GM23338 (cell line): ENCODE measurements around the gene APMAP. TPM values are rescaled to one million over a fixed set of nuclear protein-coding genes. Genes with fewer than 3 reads are reported as not detected.

Source experiments
- ATAC-seq: fragments of 200-7000 bp; cut with Tn5 transposase; 3 replicates; pipeline ENCODE4 v1.9.1; 2020
- DNase-seq: peaks from one replicate; pipeline ENCODE4 v3.0.0-alpha.2; 2015; ENCODE audit warnings: low spot score
- H2AFZ ChIP-seq: fragments of 200-600 bp; sonication (generic); 2 replicates; pipeline ENCODE4 v1.8.0; 2016; ENCODE audit warnings: antibody characterized with exemption, mild to moderate bottlenecking, moderate library complexity
- H3F3A ChIP-seq: fragments of 200-600 bp; sonication (generic); replicated peaks from 2 replicates; pipeline ENCODE4 v1.8.0; 2017; ENCODE audit warnings: antibody characterized with exemption, mixed run types, low read depth
- H3K27ac ChIP-seq: fragments of 200-600 bp; sonication (generic); 2 replicates; pipeline ENCODE4 v1.6.1; 2016; ENCODE audit warnings: low read depth
- H3K27me3 ChIP-seq: fragments of 200-600 bp; sonication (generic); 2 replicates; pipeline ENCODE4 v1.8.0; 2016; ENCODE audit warnings: mild to moderate bottlenecking, mixed run types, moderate library complexity; ENCODE audit not compliant: insufficient read depth
- H3K36me3 ChIP-seq: fragments of 200-600 bp; sonication (generic); 2 replicates; pipeline ENCODE4 v1.8.0; 2016; ENCODE audit warnings: mild to moderate bottlenecking; ENCODE audit not compliant: insufficient read depth
- H3K4me1 ChIP-seq: fragments of 200-600 bp; sonication (generic); 2 replicates; pipeline ENCODE4 v1.8.0; 2016; ENCODE audit warnings: mild to moderate bottlenecking, moderate library complexity; ENCODE audit not compliant: insufficient read depth
- H3K4me2 ChIP-seq: fragments of 200-600 bp; sonication (generic); 2 replicates; pipeline ENCODE4 v1.7.1; 2017; ENCODE audit warnings: mixed run types
- H3K4me3 ChIP-seq: fragments of 200-600 bp; sonication (generic); 2 replicates; pipeline ENCODE4 v1.6.1; 2016; ENCODE audit warnings: mixed run types
- H3K79me2 ChIP-seq: fragments of 200-600 bp; sonication (generic); replicated peaks from 2 replicates; pipeline ENCODE4 v1.8.0; 2017; ENCODE audit warnings: mild to moderate bottlenecking; ENCODE audit not compliant: insufficient read depth
- H3K9me2 ChIP-seq: fragments of 200-600 bp; sonication (generic); 2 replicates; pipeline ENCODE4 v1.8.0; 2017; ENCODE audit not compliant: insufficient read depth
- H4K20me1 ChIP-seq: fragments of 200-600 bp; sonication (generic); replicated peaks from 2 replicates; pipeline ENCODE4 v1.8.0; 2017; ENCODE audit warnings: mild to moderate bottlenecking; ENCODE audit not compliant: insufficient read depth
- H3K27ac Mint-ChIP-seq: 2 replicates; pipeline ENCODE4 v1.8.0; 2020; ENCODE audit warnings: inconsistent platforms, mild to moderate bottlenecking, moderate library complexity, mixed read lengths
- H3K27me3 Mint-ChIP-seq: 3 replicates; pipeline ENCODE4 v1.8.0; 2022; ENCODE audit warnings: low read depth, mild to moderate bottlenecking, moderate library complexity, mixed read lengths, inconsistent platforms; ENCODE audit not compliant: insufficient read depth, poor library complexity
- H3K36me3 Mint-ChIP-seq: 3 replicates; pipeline ENCODE4 v1.8.0; 2021; ENCODE audit warnings: low read depth, mild to moderate bottlenecking, inconsistent platforms, moderate library complexity, mixed read lengths
- H3K4me1 Mint-ChIP-seq: 3 replicates; pipeline ENCODE4 v1.8.0; 2020; ENCODE audit warnings: mild to moderate bottlenecking, inconsistent platforms, mixed read lengths
- H3K4me3 Mint-ChIP-seq: 3 replicates; pipeline ENCODE4 v1.8.0; 2021; ENCODE audit warnings: moderate library complexity, mild to moderate bottlenecking, inconsistent platforms, mixed read lengths
- H3K9me3 Mint-ChIP-seq: 3 replicates; pipeline ENCODE4 v1.8.0; 2020; ENCODE audit warnings: moderate library complexity, mild to moderate bottlenecking, inconsistent platforms, mixed read lengths
- CREB1 ChIP-seq: fragments of 250-450 bp; sonication (Bioruptor Pico); IDR thresholded peaks from 2 replicates; pipeline ENCODE4 v1.5.0; 2020; ENCODE audit warnings: low read depth, mild to moderate bottlenecking, moderate library complexity
- EZH2 ChIP-seq: fragments of 200-600 bp; sonication (generic); IDR thresholded peaks from one replicate; pipeline ENCODE4 v1.8.0; 2017; ENCODE audit warnings: antibody characterized with exemption, mild to moderate bottlenecking, low read depth; ENCODE audit not compliant: unreplicated experiment
- EZH2phosphoT487 ChIP-seq: fragments of 200-600 bp; sonication (generic); IDR thresholded peaks from one replicate; pipeline ENCODE4 v1.8.1; 2018; ENCODE audit warnings: antibody characterized with exemption; ENCODE audit not compliant: unreplicated experiment
- JUNB ChIP-seq: IDR thresholded peaks from one replicate; pipeline ENCODE4 v1.6.1; 2016; ENCODE audit warnings: antibody characterized with exemption; ENCODE audit not compliant: unreplicated experiment
- NANOG ChIP-seq: IDR thresholded peaks from 2 replicates; pipeline ENCODE4 v1.6.1; 2016; ENCODE audit warnings: antibody characterized with exemption, borderline replicate concordance
- POLR2AphosphoS5 ChIP-seq: IDR thresholded peaks from 2 replicates; pipeline ENCODE4 v1.6.1; 2016; ENCODE audit warnings: antibody characterized with exemption, low read depth
- STAT1 ChIP-seq: IDR thresholded peaks from one replicate; pipeline ENCODE4 v1.6.1; 2016; ENCODE audit warnings: antibody characterized with exemption; ENCODE audit not compliant: unreplicated experiment
- ZNF114 ChIP-seq: fragments of 250-450 bp; sonication (Bioruptor Pico); IDR thresholded peaks from 2 replicates; pipeline ENCODE4 v1.5.0; 2020; ENCODE audit warnings: mild to moderate bottlenecking, moderate library complexity
- ZNF331 ChIP-seq: fragments of 250-450 bp; sonication (Bioruptor Pico); IDR thresholded peaks from 2 replicates; pipeline ENCODE4 v1.5.0; 2020; ENCODE audit warnings: low read depth, mild to moderate bottlenecking, moderate library complexity
- polyA plus RNA-seq: library from polyadenylated mRNA; unstranded; fragments of >200 nt; fragmentation: Nextera tagmentation; extraction: Ambion mirVana; gene quantifications from 2 replicates; pipeline ENCODE4 v1.2.1, GENCODE V29; 2016
- total RNA-seq: library from RNA; depleted of rRNA; stranded (reverse); fragments of >200 nt; shearing (Covaris generic); gene quantifications from 2 replicates; pipeline ENCODE4 v1.2.3, GENCODE V29; 2014
- TF ChIP-seq, protein P1 (sequence below): IDR thresholded peaks from one replicate; pipeline ENCODE4 v1.6.1; 2018; ENCODE audit warnings: antibody characterized with exemption; ENCODE audit not compliant: unreplicated experiment
- TF ChIP-seq, protein P2 (sequence below): IDR thresholded peaks from 2 replicates; pipeline ENCODE4 v1.6.1; 2016; ENCODE audit warnings: antibody characterized with exemption
- TF ChIP-seq, protein P3 (sequence below), 2 experiments: fragments of 200-600 bp in 1 of 2; sonication (generic) in 1 of 2; conservative IDR thresholded peaks; 2 replicates each; pipeline versions ENCODE4 v1.5.1 to v1.6.1; 2016 to 2017; ENCODE audit warnings: antibody characterized with exemption in 2 of 2, low read depth in 2 of 2, mild to moderate bottlenecking in 2 of 2, moderate library complexity in 1 of 2
- TF ChIP-seq, protein P4 (sequence below): fragments of 250-450 bp; sonication (Bioruptor Pico); IDR thresholded peaks from 2 replicates; pipeline ENCODE4 v1.5.0; 2020; ENCODE audit warnings: mild to moderate bottlenecking, moderate library complexity

APMAP gene
- total and polyA plus RNA-seq, 2 experiments from 2014 or later, result 31.7 to 72.3 TPM

DNA sequence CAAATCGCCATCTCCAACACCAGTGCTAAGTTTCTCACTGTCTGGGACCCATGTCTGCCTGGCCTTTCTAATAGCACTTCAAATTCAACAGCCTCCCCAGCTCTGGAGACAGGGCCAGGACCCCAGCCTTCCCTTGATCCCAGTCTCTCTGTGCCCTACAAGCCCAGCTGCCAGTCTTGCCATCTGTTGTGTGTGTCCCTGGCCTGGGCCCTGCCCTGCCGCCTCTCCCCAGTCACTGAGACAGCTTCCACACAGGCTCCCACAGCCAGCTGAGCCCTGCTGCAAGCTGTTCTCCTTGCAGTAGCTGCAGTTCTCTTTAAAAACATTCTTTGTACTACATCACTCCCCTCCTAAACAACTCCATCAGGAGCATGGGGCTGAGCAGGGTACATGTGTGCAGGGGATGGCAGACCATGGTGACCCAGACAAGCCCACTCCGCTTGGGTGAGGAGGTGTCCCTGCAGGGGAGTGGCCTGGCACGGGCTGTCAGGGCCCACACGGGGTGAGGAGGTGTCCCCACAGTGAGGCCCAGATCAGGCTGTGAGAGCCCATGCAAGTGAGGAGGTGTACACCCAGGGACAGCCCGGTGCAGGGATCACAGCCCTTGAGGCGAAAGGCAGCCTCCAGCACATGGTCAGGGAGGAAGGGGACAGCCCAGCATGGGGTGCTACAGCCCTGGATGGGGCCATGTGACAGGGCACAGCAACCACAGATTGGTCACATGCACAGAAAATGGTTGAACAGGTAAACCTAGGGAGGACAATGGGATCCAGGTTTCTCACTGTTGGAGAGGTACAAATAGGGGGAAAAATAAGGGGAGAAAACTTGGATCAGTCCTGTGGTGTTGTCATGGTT lies 27.3 kb downstream of the APMAP start:
- H3K27ac Mint-ChIP-seq, result no peak overlapping the region; the same call in 1 of the 2 replicates
- TF ChIP-seq STAT1 (no peak), EZH2 (no peak), ZNF114 (CRISPR knock-in tag) (no peak), POLR2AphosphoS5 (no peak), ZNF331 (CRISPR knock-in tag) (no peak), CREB1 (CRISPR knock-in tag) (no peak), EZH2phosphoT487 (no peak), JUNB (no peak), NANOG (no peak)
- TF ChIP-seq, protein P1, sequence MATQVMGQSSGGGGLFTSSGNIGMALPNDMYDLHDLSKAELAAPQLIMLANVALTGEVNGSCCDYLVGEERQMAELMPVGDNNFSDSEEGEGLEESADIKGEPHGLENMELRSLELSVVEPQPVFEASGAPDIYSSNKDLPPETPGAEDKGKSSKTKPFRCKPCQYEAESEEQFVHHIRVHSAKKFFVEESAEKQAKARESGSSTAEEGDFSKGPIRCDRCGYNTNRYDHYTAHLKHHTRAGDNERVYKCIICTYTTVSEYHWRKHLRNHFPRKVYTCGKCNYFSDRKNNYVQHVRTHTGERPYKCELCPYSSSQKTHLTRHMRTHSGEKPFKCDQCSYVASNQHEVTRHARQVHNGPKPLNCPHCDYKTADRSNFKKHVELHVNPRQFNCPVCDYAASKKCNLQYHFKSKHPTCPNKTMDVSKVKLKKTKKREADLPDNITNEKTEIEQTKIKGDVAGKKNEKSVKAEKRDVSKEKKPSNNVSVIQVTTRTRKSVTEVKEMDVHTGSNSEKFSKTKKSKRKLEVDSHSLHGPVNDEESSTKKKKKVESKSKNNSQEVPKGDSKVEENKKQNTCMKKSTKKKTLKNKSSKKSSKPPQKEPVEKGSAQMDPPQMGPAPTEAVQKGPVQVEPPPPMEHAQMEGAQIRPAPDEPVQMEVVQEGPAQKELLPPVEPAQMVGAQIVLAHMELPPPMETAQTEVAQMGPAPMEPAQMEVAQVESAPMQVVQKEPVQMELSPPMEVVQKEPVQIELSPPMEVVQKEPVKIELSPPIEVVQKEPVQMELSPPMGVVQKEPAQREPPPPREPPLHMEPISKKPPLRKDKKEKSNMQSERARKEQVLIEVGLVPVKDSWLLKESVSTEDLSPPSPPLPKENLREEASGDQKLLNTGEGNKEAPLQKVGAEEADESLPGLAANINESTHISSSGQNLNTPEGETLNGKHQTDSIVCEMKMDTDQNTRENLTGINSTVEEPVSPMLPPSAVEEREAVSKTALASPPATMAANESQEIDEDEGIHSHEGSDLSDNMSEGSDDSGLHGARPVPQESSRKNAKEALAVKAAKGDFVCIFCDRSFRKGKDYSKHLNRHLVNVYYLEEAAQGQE, result no peak
- TF ChIP-seq, protein P2, sequence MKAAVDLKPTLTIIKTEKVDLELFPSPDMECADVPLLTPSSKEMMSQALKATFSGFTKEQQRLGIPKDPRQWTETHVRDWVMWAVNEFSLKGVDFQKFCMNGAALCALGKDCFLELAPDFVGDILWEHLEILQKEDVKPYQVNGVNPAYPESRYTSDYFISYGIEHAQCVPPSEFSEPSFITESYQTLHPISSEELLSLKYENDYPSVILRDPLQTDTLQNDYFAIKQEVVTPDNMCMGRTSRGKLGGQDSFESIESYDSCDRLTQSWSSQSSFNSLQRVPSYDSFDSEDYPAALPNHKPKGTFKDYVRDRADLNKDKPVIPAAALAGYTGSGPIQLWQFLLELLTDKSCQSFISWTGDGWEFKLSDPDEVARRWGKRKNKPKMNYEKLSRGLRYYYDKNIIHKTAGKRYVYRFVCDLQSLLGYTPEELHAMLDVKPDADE, result no peak
- TF ChIP-seq, protein P3, sequence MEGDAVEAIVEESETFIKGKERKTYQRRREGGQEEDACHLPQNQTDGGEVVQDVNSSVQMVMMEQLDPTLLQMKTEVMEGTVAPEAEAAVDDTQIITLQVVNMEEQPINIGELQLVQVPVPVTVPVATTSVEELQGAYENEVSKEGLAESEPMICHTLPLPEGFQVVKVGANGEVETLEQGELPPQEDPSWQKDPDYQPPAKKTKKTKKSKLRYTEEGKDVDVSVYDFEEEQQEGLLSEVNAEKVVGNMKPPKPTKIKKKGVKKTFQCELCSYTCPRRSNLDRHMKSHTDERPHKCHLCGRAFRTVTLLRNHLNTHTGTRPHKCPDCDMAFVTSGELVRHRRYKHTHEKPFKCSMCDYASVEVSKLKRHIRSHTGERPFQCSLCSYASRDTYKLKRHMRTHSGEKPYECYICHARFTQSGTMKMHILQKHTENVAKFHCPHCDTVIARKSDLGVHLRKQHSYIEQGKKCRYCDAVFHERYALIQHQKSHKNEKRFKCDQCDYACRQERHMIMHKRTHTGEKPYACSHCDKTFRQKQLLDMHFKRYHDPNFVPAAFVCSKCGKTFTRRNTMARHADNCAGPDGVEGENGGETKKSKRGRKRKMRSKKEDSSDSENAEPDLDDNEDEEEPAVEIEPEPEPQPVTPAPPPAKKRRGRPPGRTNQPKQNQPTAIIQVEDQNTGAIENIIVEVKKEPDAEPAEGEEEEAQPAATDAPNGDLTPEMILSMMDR (conservative IDR thresholded peaks at IDR 0.05; ENCODE audit: low read depth in 2 of 2), result no peak
- TF ChIP-seq, protein P4, sequence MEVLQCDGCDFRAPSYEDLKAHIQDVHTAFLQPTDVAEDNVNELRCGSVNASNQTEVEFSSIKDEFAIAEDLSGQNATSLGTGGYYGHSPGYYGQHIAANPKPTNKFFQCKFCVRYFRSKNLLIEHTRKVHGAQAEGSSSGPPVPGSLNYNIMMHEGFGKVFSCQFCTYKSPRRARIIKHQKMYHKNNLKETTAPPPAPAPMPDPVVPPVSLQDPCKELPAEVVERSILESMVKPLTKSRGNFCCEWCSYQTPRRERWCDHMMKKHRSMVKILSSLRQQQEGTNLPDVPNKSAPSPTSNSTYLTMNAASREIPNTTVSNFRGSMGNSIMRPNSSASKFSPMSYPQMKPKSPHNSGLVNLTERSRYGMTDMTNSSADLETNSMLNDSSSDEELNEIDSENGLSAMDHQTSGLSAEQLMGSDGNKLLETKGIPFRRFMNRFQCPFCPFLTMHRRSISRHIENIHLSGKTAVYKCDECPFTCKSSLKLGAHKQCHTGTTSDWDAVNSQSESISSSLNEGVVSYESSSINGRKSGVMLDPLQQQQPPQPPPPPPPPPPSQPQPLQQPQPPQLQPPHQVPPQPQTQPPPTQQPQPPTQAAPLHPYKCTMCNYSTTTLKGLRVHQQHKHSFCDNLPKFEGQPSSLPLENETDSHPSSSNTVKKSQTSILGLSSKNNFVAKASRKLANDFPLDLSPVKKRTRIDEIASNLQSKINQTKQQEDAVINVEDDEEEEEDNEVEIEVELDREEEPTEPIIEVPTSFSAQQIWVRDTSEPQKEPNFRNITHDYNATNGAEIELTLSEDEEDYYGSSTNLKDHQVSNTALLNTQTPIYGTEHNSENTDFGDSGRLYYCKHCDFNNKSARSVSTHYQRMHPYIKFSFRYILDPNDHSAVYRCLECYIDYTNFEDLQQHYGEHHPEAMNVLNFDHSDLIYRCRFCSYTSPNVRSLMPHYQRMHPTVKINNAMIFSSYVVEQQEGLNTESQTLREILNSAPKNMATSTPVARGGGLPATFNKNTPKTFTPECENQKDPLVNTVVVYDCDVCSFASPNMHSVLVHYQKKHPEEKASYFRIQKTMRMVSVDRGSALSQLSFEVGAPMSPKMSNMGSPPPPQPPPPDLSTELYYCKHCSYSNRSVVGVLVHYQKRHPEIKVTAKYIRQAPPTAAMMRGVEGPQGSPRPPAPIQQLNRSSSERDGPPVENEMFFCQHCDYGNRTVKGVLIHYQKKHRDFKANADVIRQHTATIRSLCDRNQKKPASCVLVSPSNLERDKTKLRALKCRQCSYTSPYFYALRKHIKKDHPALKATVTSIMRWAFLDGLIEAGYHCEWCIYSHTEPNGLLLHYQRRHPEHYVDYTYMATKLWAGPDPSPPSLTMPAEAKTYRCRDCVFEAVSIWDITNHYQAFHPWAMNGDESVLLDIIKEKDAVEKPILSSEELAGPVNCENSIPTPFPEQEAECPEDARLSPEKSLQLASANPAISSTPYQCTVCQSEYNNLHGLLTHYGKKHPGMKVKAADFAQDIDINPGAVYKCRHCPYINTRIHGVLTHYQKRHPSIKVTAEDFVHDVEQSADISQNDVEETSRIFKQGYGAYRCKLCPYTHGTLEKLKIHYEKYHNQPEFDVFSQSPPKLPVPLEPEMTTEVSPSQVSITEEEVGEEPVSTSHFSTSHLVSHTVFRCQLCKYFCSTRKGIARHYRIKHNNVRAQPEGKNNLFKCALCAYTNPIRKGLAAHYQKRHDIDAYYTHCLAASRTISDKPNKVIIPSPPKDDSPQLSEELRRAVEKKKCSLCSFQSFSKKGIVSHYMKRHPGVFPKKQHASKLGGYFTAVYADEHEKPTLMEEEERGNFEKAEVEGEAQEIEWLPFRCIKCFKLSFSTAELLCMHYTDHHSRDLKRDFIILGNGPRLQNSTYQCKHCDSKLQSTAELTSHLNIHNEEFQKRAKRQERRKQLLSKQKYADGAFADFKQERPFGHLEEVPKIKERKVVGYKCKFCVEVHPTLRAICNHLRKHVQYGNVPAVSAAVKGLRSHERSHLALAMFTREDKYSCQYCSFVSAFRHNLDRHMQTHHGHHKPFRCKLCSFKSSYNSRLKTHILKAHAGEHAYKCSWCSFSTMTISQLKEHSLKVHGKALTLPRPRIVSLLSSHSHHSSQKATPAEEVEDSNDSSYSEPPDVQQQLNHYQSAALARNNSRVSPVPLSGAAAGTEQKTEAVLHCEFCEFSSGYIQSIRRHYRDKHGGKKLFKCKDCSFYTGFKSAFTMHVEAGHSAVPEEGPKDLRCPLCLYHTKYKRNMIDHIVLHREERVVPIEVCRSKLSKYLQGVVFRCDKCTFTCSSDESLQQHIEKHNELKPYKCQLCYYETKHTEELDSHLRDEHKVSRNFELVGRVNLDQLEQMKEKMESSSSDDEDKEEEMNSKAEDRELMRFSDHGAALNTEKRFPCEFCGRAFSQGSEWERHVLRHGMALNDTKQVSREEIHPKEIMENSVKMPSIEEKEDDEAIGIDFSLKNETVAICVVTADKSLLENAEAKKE, result no peak

More for the DNA sequence above, 27.3 kb downstream of the APMAP start:
- no peak overlapping the region for H3K27ac ChIP-seq
- Mint-ChIP-seq H3K4me1 (no peaks in the 10 kb centered on the region), H3K27me3 (peaks cover 6% of the 10 kb centered on the region), H3K9me3 (no peaks in the 10 kb centered on the region; the same call in 2 of the 3 replicates), H3K36me3 (peaks cover 58% of the 10 kb centered on the region), H3K4me3 (no peak overlapping the region)
- no peaks in the 10 kb centered on the region for H3F3A ChIP-seq
- no peaks in the 10 kb centered on the region for H3K27me3 ChIP-seq
- no peak for ATAC-seq
- H3K4me1 ChIP-seq, result no peaks in the 10 kb centered on the region
- no peak overlapping the region for H3K4me3 ChIP-seq
- H4K20me1 ChIP-seq, result no peaks in the 10 kb centered on the region; the same call in 1 of the 2 replicates
- H3K9me2 ChIP-seq, result no peaks in the 10 kb centered on the region
- DNase-seq, result no peak
- no peak overlapping the region for H3K4me2 ChIP-seq
- peaks cover 13% of the 10 kb centered on the region for H3K36me3 ChIP-seq
- no peaks in the 10 kb centered on the region for H3K79me2 ChIP-seq
- H2AFZ ChIP-seq, result no peak overlapping the region
